SU-DHL-6 (cell line): ENCODE data around the gene MAML3.

Source experiments
- H2AFZ ChIP-seq: fragments of 200-600 bp; sonication (generic); 2 replicates; pipeline ENCODE4 v1.6.1; 2014; ENCODE audit warnings: low read depth, mild to moderate bottlenecking, moderate library complexity, mixed read lengths, antibody characterized with exemption, low read length; ENCODE audit not compliant: severe bottlenecking
- H3F3A ChIP-seq: fragments of 200-600 bp; shearing (Covaris generic); 2 replicates; pipeline ENCODE4 v1.6.0; 2016; ENCODE audit warnings: antibody characterized with exemption, mild to moderate bottlenecking; ENCODE audit not compliant: insufficient read depth
- H3K27ac ChIP-seq: fragments of 200-600 bp; sonication (generic); 2 replicates; pipeline ENCODE4 v1.5.1; 2016; ENCODE audit warnings: low read depth, mild to moderate bottlenecking, low read length, moderate library complexity, mixed read lengths
- H3K27me3 ChIP-seq: fragments of 200-600 bp; sonication (generic), shearing (Covaris generic); 2 replicates; pipeline ENCODE4 v1.6.0; 2014; ENCODE audit warnings: mild to moderate bottlenecking, low read length
- H3K36me3 ChIP-seq: fragments of 200-600 bp; sonication (generic); 2 replicates; pipeline ENCODE4 v1.6.1; 2014; ENCODE audit warnings: mild to moderate bottlenecking, low read length, mixed read lengths
- H3K4me2 ChIP-seq: fragments of 300-600, 200-600 bp; shearing (Covaris generic), sonication (generic); 2 replicates; pipeline ENCODE4 v1.6.0; 2014; ENCODE audit warnings: low read length, low read depth, mild to moderate bottlenecking; ENCODE audit not compliant: poor library complexity, severe bottlenecking
- H3K4me3 ChIP-seq: fragments of 200-600 bp; sonication (generic); 2 replicates; pipeline ENCODE4 v1.5.1; 2014; ENCODE audit warnings: antibody characterized with exemption, low read length, mild to moderate bottlenecking, mixed read lengths; ENCODE audit not compliant: insufficient read depth, poor library complexity, severe bottlenecking
- H3K79me2 ChIP-seq: fragments of 200-600 bp; sonication (generic); 2 replicates; pipeline ENCODE4 v1.6.1; 2014; ENCODE audit warnings: mild to moderate bottlenecking, low read length, moderate library complexity; ENCODE audit not compliant: insufficient read depth
- H3K9ac ChIP-seq: fragments of 200-600 bp; sonication (generic); 2 replicates; pipeline ENCODE4 v1.7.0; 2014; ENCODE audit warnings: mild to moderate bottlenecking, low read length
- H3K9me2 ChIP-seq: fragments of 200-600 bp; sonication (generic); replicated peaks from 2 replicates; pipeline ENCODE4 v1.6.1; 2014; ENCODE audit warnings: low read length; ENCODE audit not compliant: insufficient read depth
- H3K9me3 ChIP-seq: fragments of 200-600 bp; sonication (generic); 2 replicates; pipeline ENCODE4 v1.6.1; 2014; ENCODE audit warnings: low read length, mixed read lengths; ENCODE audit not compliant: insufficient read depth
- H4K20me1 ChIP-seq: fragments of 200-600 bp; sonication (generic); 2 replicates; pipeline ENCODE4 v1.6.1; 2014; ENCODE audit warnings: low read depth, mild to moderate bottlenecking, antibody characterized with exemption, low read length, moderate library complexity, mixed read lengths
- EZH2phosphoT487 ChIP-seq: fragments of 200-600 bp; sonication (generic), shearing (Covaris generic); conservative IDR thresholded peaks from 2 replicates; pipeline ENCODE4 v1.6.1; 2018; ENCODE audit warnings: mild to moderate bottlenecking, antibody characterized with exemption, low read length, moderate library complexity, mixed read lengths
- TF ChIP-seq, protein P1 (sequence below): fragments of 200-600 bp; sonication (generic); IDR thresholded peaks from one replicate; pipeline ENCODE4 v1.5.1; 2017; ENCODE audit warnings: antibody characterized with exemption, mild to moderate bottlenecking, low read length, moderate library complexity; ENCODE audit not compliant: insufficient read depth, poor library complexity, severe bottlenecking

The MAML3 gene

DNA sequence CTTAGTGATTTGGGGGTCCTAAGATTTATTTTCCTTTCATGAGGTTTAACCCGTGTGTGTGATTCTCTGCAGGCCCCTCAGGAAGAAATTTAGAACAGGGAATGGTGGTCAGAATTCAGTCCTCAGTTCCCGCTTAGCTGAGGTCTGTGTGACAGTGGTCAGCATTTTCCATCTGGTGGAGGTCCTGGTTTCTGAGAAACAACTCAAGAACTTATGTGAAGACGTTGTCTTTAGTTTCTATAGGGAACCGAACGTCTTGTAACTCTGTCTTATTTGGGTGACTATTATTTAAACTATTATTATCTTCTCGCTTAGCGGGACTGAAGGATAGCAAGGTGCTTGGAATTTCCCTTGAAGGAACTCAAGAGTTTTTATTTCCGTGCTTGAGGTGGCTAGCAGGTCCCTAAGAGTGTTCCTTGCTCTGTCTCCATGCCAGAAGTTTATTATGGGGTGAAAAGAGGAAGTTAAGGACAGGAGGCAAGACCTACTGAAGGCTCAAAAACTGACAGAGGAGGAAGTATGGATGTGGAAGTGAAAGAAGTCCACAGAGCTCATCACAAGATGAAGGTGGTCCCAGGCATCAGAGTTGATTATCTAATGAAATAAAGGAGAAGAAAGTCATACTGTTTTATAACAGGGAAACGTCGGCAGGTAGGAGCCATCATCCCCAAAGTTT lies 479.0 kb downstream of the MAML3 start:
- Histone ChIP-seq H3K9me3 (no peaks in the 10 kb centered on the region), H3K9me2 (no peaks in the 10 kb centered on the region), H3K27me3 (no peaks in the 10 kb centered on the region), H4K20me1 (no peaks in the 10 kb centered on the region), H2AFZ (no peak overlapping the region), H3K27ac (no peak overlapping the region), H3K36me3 (no peaks in the 10 kb centered on the region), H3K79me2 (no peaks in the 10 kb centered on the region), H3K9ac (no peak overlapping the region), H3K4me3 (no peak overlapping the region), H3K4me2 (no peak overlapping the region), H3F3A (no peaks in the 10 kb centered on the region)
- no peak for TF ChIP-seq EZH2phosphoT487
- TF ChIP-seq, protein P1, sequence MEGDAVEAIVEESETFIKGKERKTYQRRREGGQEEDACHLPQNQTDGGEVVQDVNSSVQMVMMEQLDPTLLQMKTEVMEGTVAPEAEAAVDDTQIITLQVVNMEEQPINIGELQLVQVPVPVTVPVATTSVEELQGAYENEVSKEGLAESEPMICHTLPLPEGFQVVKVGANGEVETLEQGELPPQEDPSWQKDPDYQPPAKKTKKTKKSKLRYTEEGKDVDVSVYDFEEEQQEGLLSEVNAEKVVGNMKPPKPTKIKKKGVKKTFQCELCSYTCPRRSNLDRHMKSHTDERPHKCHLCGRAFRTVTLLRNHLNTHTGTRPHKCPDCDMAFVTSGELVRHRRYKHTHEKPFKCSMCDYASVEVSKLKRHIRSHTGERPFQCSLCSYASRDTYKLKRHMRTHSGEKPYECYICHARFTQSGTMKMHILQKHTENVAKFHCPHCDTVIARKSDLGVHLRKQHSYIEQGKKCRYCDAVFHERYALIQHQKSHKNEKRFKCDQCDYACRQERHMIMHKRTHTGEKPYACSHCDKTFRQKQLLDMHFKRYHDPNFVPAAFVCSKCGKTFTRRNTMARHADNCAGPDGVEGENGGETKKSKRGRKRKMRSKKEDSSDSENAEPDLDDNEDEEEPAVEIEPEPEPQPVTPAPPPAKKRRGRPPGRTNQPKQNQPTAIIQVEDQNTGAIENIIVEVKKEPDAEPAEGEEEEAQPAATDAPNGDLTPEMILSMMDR = no peak

- Histone ChIP-seq H3K36me3 (no peaks in the 10 kb centered on the region), H3K4me3 (no peak overlapping the region), H3K9ac (no peak overlapping the region), H3K79me2 (no peaks in the 10 kb centered on the region), H3K27ac (no peak overlapping the region), H3F3A (no peaks in the 10 kb centered on the region), H3K9me2 (no peaks in the 10 kb centered on the region), H4K20me1 (no peaks in the 10 kb centered on the region), H3K27me3 (no peaks in the 10 kb centered on the region), H3K9me3 (no peaks in the 10 kb centered on the region), H3K4me2 (no peak overlapping the region), H2AFZ (no peak overlapping the region)
- TF ChIP-seq, protein P1 = no peak
- no peak for TF ChIP-seq EZH2phosphoT487
Measured at GRCh38 chr4:139672732-139673131, 481.3 kb downstream of the MAML3 start.

GRCh38 chr4:139672215-139672614 lies 481.8 kb downstream of the MAML3 start:
- Histone ChIP-seq H3K4me3 (no peak overlapping the region), H4K20me1 (no peaks in the 10 kb centered on the region), H3K9me2 (no peaks in the 10 kb centered on the region), H3K27me3 (no peaks in the 10 kb centered on the region), H3F3A (no peaks in the 10 kb centered on the region), H3K9me3 (no peaks in the 10 kb centered on the region), H3K79me2 (no peaks in the 10 kb centered on the region), H3K4me2 (no peak overlapping the region), H3K36me3 (no peaks in the 10 kb centered on the region), H2AFZ (no peak overlapping the region), H3K27ac (no peak overlapping the region), H3K9ac (no peak overlapping the region)
- no peak for TF ChIP-seq EZH2phosphoT487
- TF ChIP-seq, protein P1 = no peak

- H2AFZ ChIP-seq = no peak overlapping the region
- H3K4me2 ChIP-seq = no peak overlapping the region
- H3F3A ChIP-seq = no peaks in the 10 kb centered on the region
- H4K20me1 ChIP-seq = no peaks in the 10 kb centered on the region
- no peaks in the 10 kb centered on the region for H3K36me3 ChIP-seq
- H3K9ac ChIP-seq = no peak overlapping the region
- TF ChIP-seq, protein P1 = no peak
- no peak for TF ChIP-seq EZH2phosphoT487
- H3K4me3 ChIP-seq = no peak overlapping the region
- H3K9me2 ChIP-seq = no peaks in the 10 kb centered on the region
- no peak overlapping the region for H3K27ac ChIP-seq
- H3K27me3 ChIP-seq = no peaks in the 10 kb centered on the region
- H3K79me2 ChIP-seq = no peaks in the 10 kb centered on the region
- no peaks in the 10 kb centered on the region for H3K9me3 ChIP-seq
Measured at GRCh38 chr4:139670775-139671174, 483.2 kb downstream of the MAML3 start.
